Activated CD4-positive, alpha-beta T cell treated with anti-CD3 and anti-CD28 coated beads, Interleukin-2, amount 10 ng/mL, durations not matched to agents 7 days and 5 days (primary cell): ENCODE results near the gene ENO1. TPM values are rescaled to one million over a fixed set of nuclear protein-coding genes. Genes with fewer than 3 reads are reported as not detected.
"Not testable (repeated sequence)": the region's sequence is repeated elsewhere in the genome, so short reads cannot be mapped to it uniquely, and the experiment has no call there.

ENCODE experiments used
- CTCF ChIA-PET: fragments of 350-600 bp; sonication (Branson Sonifier 250); formaldehyde crosslinking; loops from one replicate; lab custom pipeline; 2021; ENCODE audit warnings: antibody characterized with exemption; lab: Charles Lee
- POLR2A ChIA-PET: fragments of 350-600 bp; sonication (Branson Sonifier 250); formaldehyde crosslinking; loops from one replicate; lab custom pipeline; 2021; ENCODE audit warnings: antibody characterized with exemption; lab: Charles Lee
- DNase-seq: peaks from one replicate; pipeline ENCODE4 v3.0.0-alpha.2; 2020
- H3K27ac Mint-ChIP-seq: one replicate; pipeline ENCODE4 v1.8.0; 2021; ENCODE audit warnings: mild to moderate bottlenecking, moderate library complexity, mixed read lengths
- H3K27me3 Mint-ChIP-seq: one replicate; pipeline ENCODE4 v1.8.0; 2021; ENCODE audit warnings: mixed read lengths
- H3K36me3 Mint-ChIP-seq: one replicate; pipeline ENCODE4 v1.8.0; 2021; ENCODE audit warnings: low read depth, mixed read lengths
- H3K4me1 Mint-ChIP-seq: one replicate; pipeline ENCODE4 v1.8.0; 2021; ENCODE audit warnings: mixed read lengths
- H3K4me3 Mint-ChIP-seq: one replicate; pipeline ENCODE4 v1.8.0; 2021; ENCODE audit warnings: mild to moderate bottlenecking, moderate library complexity, mixed read lengths
- H3K9me3 Mint-ChIP-seq: one replicate; pipeline ENCODE4 v1.8.0; 2021; ENCODE audit warnings: mixed read lengths
- total RNA-seq, 2 experiments: library from RNA; stranded (reverse); gene quantifications; one replicate each; pipeline ENCODE4 v1.2.3, GENCODE V29; 2021

Gene ENO1
- total RNA-seq, 2 experiments from 2014 or later: 1,608 to 1,874 TPM

DNA sequence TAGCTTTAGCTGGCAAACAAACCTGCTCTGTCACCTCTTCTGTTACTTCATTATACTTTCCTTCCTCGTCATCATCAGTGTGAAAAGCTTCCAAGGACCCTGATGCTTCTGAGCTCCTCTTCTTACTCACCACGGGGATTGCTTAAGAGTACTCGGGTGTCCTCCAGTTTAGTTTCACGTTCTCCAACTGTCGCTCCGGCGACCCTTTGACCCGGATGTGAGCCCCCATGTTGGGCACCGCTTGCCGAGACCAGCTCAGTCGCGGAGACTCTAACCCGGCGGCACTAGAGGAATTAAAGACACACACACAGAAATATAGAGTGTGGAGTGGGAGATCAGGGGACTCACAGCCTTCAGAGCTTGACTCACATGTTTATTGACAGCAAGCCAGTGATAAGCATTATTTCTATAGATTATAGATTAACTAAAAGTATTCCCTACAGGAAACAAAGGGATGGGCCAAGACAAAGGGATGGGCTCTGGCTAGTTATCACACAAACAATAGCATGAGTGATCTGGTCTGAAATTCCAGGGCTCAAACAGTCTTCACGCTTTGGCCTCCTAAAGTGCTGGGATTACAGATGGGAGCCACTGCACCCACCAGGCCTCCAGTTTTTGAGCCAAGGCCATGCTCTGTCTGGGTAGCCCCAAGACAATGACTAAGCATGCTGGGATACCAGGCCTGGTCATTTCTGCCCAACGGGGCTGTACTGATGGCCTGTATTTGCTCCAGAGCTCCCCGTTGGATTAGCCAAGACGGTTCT, 30.1 kb upstream of the ENO1 start:
- Mint-ChIP-seq H3K4me1 (peaks cover 30% of the 10 kb centered on the region), H3K4me3 (no peak overlapping the region), H3K27ac (no peak overlapping the region), H3K27me3 (peaks cover 8% of the 10 kb centered on the region), H3K36me3 (no peaks in the 10 kb centered on the region), H3K9me3 (peaks cover 4% of the 10 kb centered on the region)
- no peak for DNase-seq
- POLR2A ChIA-PET: no interaction called here
- CTCF ChIA-PET: interaction anchor here (0.9 to 2.5 kb wide), 9 partner anchors 9 to 196 kb away, joined by 3 to 17 read pairs (median 3); no protein-coding TSS in a partner anchor

DNA sequence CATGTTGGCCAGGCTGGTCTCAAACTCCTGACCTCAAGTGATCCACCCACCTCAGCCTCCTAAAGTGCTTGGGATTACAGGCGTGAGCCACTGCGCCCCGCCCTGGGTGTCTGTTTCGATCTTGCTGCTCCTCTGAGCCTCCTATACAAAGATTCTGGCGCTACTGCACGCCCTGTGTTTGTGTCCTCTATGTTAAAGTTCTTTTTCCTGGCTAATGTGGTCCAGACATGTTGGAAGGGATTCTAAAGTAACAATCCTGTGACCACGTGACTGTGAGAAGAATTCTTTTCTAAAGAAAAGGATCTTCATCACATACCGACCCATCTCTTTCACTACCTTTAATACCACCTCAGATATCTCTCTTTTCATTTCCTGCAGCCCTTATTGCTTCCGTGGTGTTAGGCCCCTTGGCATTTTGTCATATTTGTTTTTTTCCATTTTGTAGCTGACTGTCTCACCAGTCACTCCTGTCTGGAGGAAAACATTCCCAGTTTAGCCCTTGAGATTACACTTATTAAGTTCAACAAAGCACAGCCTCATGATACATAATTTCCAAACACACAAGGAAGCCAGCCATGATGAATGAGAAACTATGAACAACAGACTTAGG, 27.2 kb upstream of the ENO1 start:
- Mint-ChIP-seq H3K27ac (peak overlapping the region; percentile 76), H3K27me3 (peaks cover 7% of the 10 kb centered on the region), H3K36me3 (peaks cover 3% of the 10 kb centered on the region), H3K9me3 (peaks cover 4% of the 10 kb centered on the region), H3K4me3 (no peak overlapping the region), H3K4me1 (peaks cover 43% of the 10 kb centered on the region)
- ChIA-PET POLR2A (no interaction called here), CTCF (interaction anchor here (0.6 kb wide), 2 partner anchors 40 to 586 kb away, joined by 3 read pairs; no protein-coding TSS in a partner anchor)
- no peak for DNase-seq

DNA sequence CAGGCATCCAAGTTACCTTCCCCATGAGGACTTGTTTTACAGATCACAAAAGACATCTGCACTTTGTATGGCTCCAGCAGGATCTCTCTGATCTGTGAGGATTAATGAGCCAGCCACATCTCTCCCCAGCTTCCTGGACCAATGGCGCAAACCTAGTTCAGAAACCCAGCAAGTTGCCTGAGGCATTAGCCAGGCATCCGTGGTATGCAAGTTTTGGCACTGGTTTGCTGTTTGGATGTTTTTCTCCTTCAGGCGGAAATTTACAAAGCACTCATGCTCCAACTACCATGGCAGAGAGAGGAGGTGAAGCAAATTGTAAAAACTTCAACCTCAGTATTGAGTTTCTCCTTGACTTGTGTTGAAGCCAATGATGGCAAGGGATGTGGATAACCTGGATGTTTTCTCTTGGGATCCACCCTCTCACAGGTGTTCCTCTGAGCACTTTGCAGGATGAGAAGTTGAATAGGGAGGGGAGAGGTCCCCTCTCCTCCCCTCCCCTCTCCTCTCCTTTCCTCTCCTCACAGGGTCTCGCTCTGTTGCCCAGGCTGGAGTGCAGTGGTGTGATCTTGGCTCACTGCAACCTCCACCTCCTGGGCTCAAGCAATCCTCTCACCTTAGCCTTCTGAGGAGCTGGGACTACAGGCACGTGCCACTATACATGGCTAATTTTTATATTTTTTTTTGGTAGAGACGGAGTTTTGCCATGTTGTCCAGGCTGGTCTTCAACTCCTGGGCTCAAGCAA, 25.6 kb upstream of the ENO1 start:
- peaks cover 9% of the 10 kb centered on the region for H3K36me3 Mint-ChIP-seq
- CTCF ChIA-PET: interaction anchor here (0.8 kb wide), 1 partner anchor 101 kb away, joined by 3 read pairs; no protein-coding TSS in a partner anchor
- DNase-seq: no peak
- H3K27ac Mint-ChIP-seq: peak overlapping the region; percentile 46
- no peak overlapping the region for H3K4me3 Mint-ChIP-seq
- peaks cover 54% of the 10 kb centered on the region for H3K4me1 Mint-ChIP-seq
- peaks cover 2% of the 10 kb centered on the region for H3K27me3 Mint-ChIP-seq
- H3K9me3 Mint-ChIP-seq: no peaks in the 10 kb centered on the region
- POLR2A ChIA-PET: no interaction called here

DNA sequence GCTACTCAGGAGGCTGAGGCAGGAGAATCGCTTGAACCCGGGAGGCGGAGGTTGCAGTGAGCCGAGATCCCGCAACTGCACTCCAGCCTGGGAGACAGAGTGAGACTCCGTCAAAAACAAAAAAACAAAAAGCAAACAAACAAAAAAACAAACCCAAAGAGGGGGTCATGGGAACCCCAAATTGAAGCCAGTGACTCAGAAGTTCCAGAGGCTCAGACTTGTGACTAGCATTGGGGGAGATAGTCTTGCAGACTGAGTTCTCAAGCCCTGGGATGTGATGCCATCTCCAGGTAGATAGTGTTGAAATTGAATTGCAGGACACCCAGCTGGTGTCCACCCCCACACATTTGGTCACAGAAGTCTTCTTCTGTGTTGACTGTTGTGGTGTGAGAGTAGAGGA, 24.9 kb upstream of the ENO1 start:
- POLR2A ChIA-PET: no interaction called here
- Mint-ChIP-seq H3K27ac (peak overlapping the region; percentile 46), H3K4me1 (peaks cover 60% of the 10 kb centered on the region)

DNA sequence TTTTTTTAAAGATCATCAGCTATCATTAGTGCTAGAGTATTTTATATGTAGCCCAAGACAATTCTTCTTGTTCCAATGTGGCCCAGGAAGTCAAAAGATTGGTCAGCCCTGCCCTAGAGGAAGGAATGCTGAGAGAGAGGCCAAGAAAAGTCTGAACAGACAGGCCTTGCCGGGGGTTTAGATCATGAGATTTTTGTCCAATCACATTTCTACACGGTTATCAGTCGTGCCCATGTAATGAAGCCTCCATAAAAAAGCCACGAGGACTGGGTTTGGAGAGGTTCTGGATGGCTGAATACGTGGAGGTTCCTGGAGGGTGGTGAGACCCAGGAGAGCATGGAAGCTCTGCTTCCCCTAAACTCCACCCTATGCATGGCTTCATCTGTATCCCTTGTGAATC, 24.3 kb upstream of the ENO1 start:
- ChIA-PET POLR2A (no interaction called here), CTCF (interaction anchor here (1.6 kb wide), 1 partner anchor 15 kb away, joined by 5 read pairs; no protein-coding TSS in a partner anchor)
- peak overlapping the region; percentile 43 for H3K27ac Mint-ChIP-seq
- H3K4me1 Mint-ChIP-seq: peaks cover 63% of the 10 kb centered on the region
- H3K36me3 Mint-ChIP-seq: peaks cover 17% of the 10 kb centered on the region
- H3K9me3 Mint-ChIP-seq: peaks cover 7% of the 10 kb centered on the region
- no peak overlapping the region for H3K4me3 Mint-ChIP-seq
- H3K27me3 Mint-ChIP-seq: peaks cover 2% of the 10 kb centered on the region
- no peak for DNase-seq

More for the DNA sequence above, 24.9 kb upstream of the ENO1 start:
- H3K36me3 Mint-ChIP-seq: peaks cover 14% of the 10 kb centered on the region
- H3K9me3 Mint-ChIP-seq: peaks cover under 1% of the 10 kb centered on the region
- CTCF ChIA-PET: no interaction called here
- no peak for DNase-seq
- peaks cover 2% of the 10 kb centered on the region for H3K27me3 Mint-ChIP-seq
- no peak overlapping the region for H3K4me3 Mint-ChIP-seq

DNA sequence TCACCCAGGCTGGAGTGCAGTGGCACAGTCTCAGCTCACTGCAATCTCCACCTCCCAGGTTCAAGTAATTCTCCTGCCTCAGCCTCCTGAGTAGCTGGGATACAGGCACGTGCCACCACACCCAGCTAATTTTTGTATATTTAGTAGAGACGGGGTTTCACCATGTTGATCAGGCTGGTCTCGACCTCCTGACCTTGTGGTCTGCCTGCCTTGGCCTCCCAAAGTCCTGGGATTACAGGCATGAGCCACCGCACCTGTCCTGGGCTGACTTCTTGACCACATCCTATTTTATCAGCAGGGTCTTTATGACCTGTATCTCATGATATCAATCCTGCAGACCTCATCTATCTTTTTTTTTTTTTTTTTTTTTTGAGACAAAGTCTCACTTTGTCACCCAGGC, 22.2 kb upstream of the ENO1 start:
- H3K4me1 Mint-ChIP-seq: peaks cover 57% of the 10 kb centered on the region
- not testable (repeated sequence) for H3K4me3 Mint-ChIP-seq, H3K27me3 Mint-ChIP-seq, H3K9me3 Mint-ChIP-seq, DNase-seq
- ChIA-PET POLR2A (interaction anchor here (0.6 to 0.7 kb wide), 2 partner anchors 22 to 71 kb away, joined by 3 to 5 read pairs; partner anchors contain the start of gene ENO1), CTCF (interaction anchor here (0.7 to 1.5 kb wide), 4 partner anchors 27 to 139 kb away, joined by 3 to 5 read pairs (median 3); no protein-coding TSS in a partner anchor)
- H3K27ac Mint-ChIP-seq: peak overlapping the region; percentile 97
- peaks cover 17% of the 10 kb centered on the region for H3K36me3 Mint-ChIP-seq

DNA sequence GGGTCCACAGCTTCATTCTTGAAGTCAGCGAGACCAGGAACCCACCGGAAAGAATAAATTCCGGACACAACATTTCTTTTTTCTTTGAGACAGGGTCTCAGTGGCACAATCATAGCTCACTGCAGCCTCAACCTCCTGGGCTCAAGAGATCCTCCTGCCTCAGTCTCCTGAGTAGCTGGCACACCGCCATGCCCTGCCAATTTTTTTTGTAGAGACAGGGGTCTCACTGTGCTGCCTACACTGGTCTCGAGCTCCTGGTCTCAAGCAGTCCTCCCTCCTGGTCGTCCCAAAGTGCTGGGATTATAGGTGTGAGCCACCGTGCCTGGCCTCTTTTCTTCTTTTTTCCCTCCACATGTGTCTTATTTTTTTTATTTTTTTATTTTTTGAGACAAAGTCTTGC, 20.6 kb upstream of the ENO1 start:
- ChIA-PET CTCF (interaction anchor here (1.3 to 1.8 kb wide), 3 partner anchors 16 to 89 kb away, joined by 4 to 6 read pairs (median 4); no protein-coding TSS in a partner anchor), POLR2A (no interaction called here)
- Mint-ChIP-seq H3K27me3 (no peaks in the 10 kb centered on the region), H3K4me1 (peaks cover 51% of the 10 kb centered on the region), H3K27ac (peak overlapping the region; percentile 97), H3K9me3 (peaks cover 7% of the 10 kb centered on the region), H3K4me3 (no peak overlapping the region), H3K36me3 (peaks cover 18% of the 10 kb centered on the region)
- DNase-seq: no peak

DNA sequence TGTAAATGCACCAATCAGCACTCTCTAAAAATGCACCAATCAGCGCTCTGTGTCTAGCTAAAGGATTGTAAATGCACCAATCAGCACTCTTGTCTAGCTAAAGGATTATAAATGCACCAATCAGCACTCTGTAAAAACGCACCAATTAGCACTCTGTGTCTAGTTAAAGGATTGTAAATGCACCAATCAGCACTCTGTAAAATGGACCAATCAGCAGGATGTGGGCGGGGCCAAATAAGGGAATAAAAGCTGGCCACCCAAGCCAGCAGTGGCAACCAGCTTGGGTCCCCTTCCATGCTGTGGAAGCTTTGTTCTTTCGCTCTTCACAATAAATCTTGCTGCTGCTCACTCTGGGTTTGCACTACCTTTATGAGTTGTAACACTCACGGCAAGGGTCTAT, 19.9 kb upstream of the ENO1 start:
- Mint-ChIP-seq H3K36me3 (peaks cover 19% of the 10 kb centered on the region), H3K4me1 (peaks cover 48% of the 10 kb centered on the region), H3K27ac (peak overlapping the region; percentile 97)
- H3K9me3 Mint-ChIP-seq, DNase-seq, H3K27me3 Mint-ChIP-seq, H3K4me3 Mint-ChIP-seq: not testable (repeated sequence)
- ChIA-PET POLR2A (interaction anchor here (0.7 kb wide), 1 partner anchor 28 kb away, joined by 9 read pairs; no protein-coding TSS in a partner anchor), CTCF (interaction anchor here (1.0 to 1.8 kb wide), 5 partner anchors 12 to 89 kb away, joined by 3 to 6 read pairs (median 4); partner anchors contain the start of gene ENO1)

DNA sequence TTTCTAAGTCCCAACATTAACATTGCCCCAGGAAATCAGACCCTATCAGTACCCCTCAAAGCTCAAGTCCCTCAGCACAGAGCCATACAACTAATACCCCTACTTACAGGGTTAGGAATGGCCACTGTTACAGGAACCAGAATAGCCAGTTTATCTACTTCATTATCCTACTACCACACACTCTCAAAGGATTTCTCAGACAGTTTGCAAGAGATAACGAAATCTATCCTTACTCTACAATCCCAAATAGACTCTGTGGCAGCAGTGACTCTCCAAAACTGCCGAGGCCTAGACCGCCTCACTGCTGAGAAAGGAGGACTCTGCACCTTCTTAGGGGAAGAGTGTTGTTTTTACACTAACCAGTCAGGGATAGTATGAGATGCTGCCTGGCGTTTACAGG, 19.0 kb upstream of the ENO1 start:
- DNase-seq, H3K9me3 Mint-ChIP-seq, POLR2A ChIA-PET, H3K27me3 Mint-ChIP-seq, H3K4me3 Mint-ChIP-seq, H3K27ac Mint-ChIP-seq: not testable (repeated sequence)
- peaks cover 44% of the 10 kb centered on the region for H3K4me1 Mint-ChIP-seq
- peaks cover 19% of the 10 kb centered on the region for H3K36me3 Mint-ChIP-seq
- CTCF ChIA-PET: interaction anchor here (1.0 to 1.8 kb wide), 5 partner anchors 11 to 90 kb away, joined by 3 to 6 read pairs (median 4); partner anchors contain the start of gene ENO1

DNA sequence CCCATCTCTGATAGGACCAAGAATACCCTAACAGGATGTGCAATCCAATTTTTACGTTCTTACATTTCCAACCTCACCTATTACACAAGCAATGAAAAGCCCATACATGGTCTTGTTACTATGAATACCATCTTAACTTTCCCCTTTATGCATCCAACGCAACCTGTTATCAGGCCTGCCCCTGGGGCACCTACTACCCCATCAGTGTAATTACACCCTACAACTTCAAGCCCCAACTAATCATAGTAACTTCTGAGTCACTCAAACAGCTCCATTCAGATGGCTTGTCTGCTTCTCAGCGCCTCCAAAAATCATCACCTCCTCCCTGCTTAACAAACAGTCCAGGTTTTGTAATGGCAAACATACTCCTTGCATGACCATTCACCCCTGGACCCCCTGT, 18.3 kb upstream of the ENO1 start:
- not testable (repeated sequence) for H3K4me3 Mint-ChIP-seq, H3K27ac Mint-ChIP-seq, H3K9me3 Mint-ChIP-seq, H3K27me3 Mint-ChIP-seq, DNase-seq
- Mint-ChIP-seq H3K4me1 (peaks cover 41% of the 10 kb centered on the region), H3K36me3 (peaks cover 19% of the 10 kb centered on the region)
- CTCF ChIA-PET: interaction anchor here (1.2 kb wide), 1 partner anchor 38 kb away, joined by 3 read pairs; no protein-coding TSS in a partner anchor
- POLR2A ChIA-PET: interaction anchor here (1.1 kb wide), 1 partner anchor 17 kb away, joined by 3 read pairs; no protein-coding TSS in a partner anchor

DNA sequence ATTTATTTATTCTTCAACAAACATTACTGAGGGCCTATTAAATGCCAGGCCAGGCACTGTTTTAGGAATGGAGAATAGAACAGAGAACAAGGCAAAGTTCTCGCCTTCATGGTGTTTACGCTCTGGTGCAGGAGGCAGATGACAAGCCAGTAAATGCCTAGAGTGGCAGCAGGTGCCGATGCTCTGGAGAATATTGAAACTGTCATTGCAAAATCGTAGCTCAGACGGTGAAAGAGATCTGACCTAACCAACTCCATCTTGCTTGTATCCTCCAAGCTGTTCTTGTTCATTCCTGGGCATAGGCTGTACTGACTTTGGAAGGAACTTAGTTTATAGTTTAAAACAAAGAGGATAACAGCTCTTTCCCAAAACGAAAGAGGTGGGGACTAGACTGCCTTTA, 13.5 kb upstream of the ENO1 start:
- ChIA-PET POLR2A (interaction anchor here (1.9 kb wide), 1 partner anchor 13 kb away, joined by 5 read pairs; the partner anchor contains the start of gene ENO1), CTCF (interaction anchor here (0.9 to 5.0 kb wide), 5 partner anchors 12 to 210 kb away, joined by 3 to 29 read pairs (median 3); partner anchors contain the start of gene ENO1)
- Mint-ChIP-seq H3K27ac (no peak overlapping the region), H3K4me1 (peaks cover 8% of the 10 kb centered on the region), H3K4me3 (no peak overlapping the region), H3K9me3 (no peaks in the 10 kb centered on the region), H3K36me3 (peaks cover 2% of the 10 kb centered on the region), H3K27me3 (no peaks in the 10 kb centered on the region)
- no peak for DNase-seq

DNA sequence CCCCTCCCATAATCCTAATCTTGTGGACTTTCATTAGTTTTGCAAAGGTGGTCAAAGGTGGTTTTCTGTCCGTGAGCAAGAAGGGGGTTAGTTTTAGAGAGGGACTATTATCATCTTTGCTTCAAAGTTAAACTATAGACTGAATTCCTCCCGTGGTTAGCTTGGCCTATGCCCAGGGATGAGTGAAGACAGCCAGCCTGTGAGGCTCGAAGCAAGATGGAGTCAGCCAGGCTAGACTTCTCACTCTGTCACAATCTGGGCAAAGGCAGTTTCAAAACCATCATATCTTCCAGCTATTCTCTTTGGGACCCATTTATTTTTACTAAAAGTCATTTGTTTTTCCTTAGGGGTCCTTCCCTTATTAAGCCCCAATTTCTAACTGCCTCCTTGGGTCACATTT, 12.9 kb upstream of the ENO1 start:
- Mint-ChIP-seq H3K27ac (no peak overlapping the region), H3K36me3 (peaks cover 2% of the 10 kb centered on the region), H3K27me3 (no peaks in the 10 kb centered on the region), H3K9me3 (no peaks in the 10 kb centered on the region), H3K4me3 (no peak overlapping the region), H3K4me1 (peaks cover 8% of the 10 kb centered on the region)
- ChIA-PET CTCF (interaction anchor here (1.0 to 5.0 kb wide), 3 partner anchors 11 to 210 kb away, joined by 3 to 29 read pairs (median 4); partner anchors contain the start of gene ENO1), POLR2A (interaction anchor here (1.9 kb wide), 1 partner anchor 13 kb away, joined by 5 read pairs; the partner anchor contains the start of gene ENO1)
- no peak for DNase-seq
